Right lobe of liver (tissue), 4 donors: ENCODE measurements around the gene CETN3.

ENCODE experiments used
- CTCF ChIP-seq, 4 donors: fragments of 200-600 bp in 3 of 4; fragments of 450-650 bp in 1 of 4; IDR thresholded peaks; one replicate each; pipeline versions ENCODE4 v1.5.1 to v1.8.0; 2016 to 2022; ENCODE audit warnings: antibody characterized with exemption in 4 of 4, mild to moderate bottlenecking in 2 of 4
- POLR2A ChIP-seq: fragments of 450-650 bp; IDR thresholded peaks from one replicate; pipeline ENCODE4 v1.6.1; 2017; ENCODE audit warnings: antibody characterized with exemption, mild to moderate bottlenecking
- donor health status: DM: no; HTN: no; CAD: no.
- donor health status: DM: no; HTN: no; CAD: no.
- donor health status: DM: no; HTN: yes; CAD: no.

GRCh38 chr5:90437663-90438062 lies 28.1 kb upstream of the CETN3 start:
- TF ChIP-seq CTCF (IDR thresholded peaks at IDR 0.05) (no peak), POLR2A (no peak)
